Thymus (tissue), 11 donors: Measurements from ENCODE around the gene ZFP1. TPM values are rescaled to one million over a fixed set of nuclear protein-coding genes. Genes with fewer than 3 reads are reported as not detected.
"Not testable (repeated sequence)": the region's sequence is repeated elsewhere in the genome, so short reads cannot be mapped to it uniquely, and the experiment has no call there.

Source experiments
- DNase-seq, 9 donors: peaks; one replicate each; pipeline ENCODE4 v3.0.0-alpha.2; 2013; ENCODE audit warnings: low spot score in 9 of 9, low read depth in 6 of 9, missing footprints in 1 of 9
- H3K27ac ChIP-seq, 2 donors: one replicate each; pipeline ENCODE4 v1.5.1; 2013; ENCODE audit warnings: control low read depth in 1 of 2, low read depth in 1 of 2, low read length in 1 of 2, mild to moderate bottlenecking in 1 of 2, moderate library complexity in 1 of 2
- H3K27me3 ChIP-seq, 2 donors: one replicate each; pipeline ENCODE4 v1.5.1; 2013; ENCODE audit warnings: low read length in 1 of 2; ENCODE audit not compliant: control insufficient read depth in 2 of 2, insufficient read depth in 1 of 2
- H3K36me3 ChIP-seq, 2 donors: one replicate each; pipeline ENCODE4 v1.5.1; 2013; ENCODE audit warnings: low read length in 1 of 2, mild to moderate bottlenecking in 1 of 2, moderate library complexity in 1 of 2; ENCODE audit not compliant: control insufficient read depth in 2 of 2, insufficient read depth in 2 of 2
- H3K4me1 ChIP-seq, 2 donors: one replicate each; pipeline ENCODE4 v1.5.1; 2013; ENCODE audit warnings: low read length in 2 of 2; ENCODE audit not compliant: control insufficient read depth in 2 of 2, insufficient read depth in 2 of 2
- H3K4me3 ChIP-seq, 2 donors: one replicate each; pipeline ENCODE4 v1.5.1; 2013; ENCODE audit warnings: low read length in 2 of 2, control low read depth in 1 of 2, mild to moderate bottlenecking in 1 of 2
- H3K9me3 ChIP-seq, 2 donors: one replicate each; pipeline ENCODE4 v1.5.1; 2013; ENCODE audit warnings: low read length in 1 of 2, mild to moderate bottlenecking in 1 of 2; ENCODE audit not compliant: control insufficient read depth in 2 of 2, insufficient read depth in 1 of 2
- WGBS: extraction: QIAGEN DNeasy Blood & Tissue Kit; methylation state at CpG from one replicate; pipeline ENCODE4 v1.1.7; 2013; 5-methylcytosine and 5-hydroxymethylcytosine counted together
- polyA plus RNA-seq: library from polyadenylated mRNA; stranded (reverse); fragments of 200-250 nt; gene quantifications from one replicate; pipeline ENCODE4 v1.2.3, GENCODE V29; 2013
- total RNA-seq: library from RNA; stranded (reverse); fragments of 120-200 nt; gene quantifications from one replicate; pipeline ENCODE4 v1.2.4, GENCODE V29; 2013
- donor health status: healthy.

The ZFP1 gene
- total and polyA plus RNA-seq, 2 donors: 10.8 to 26.5 TPM

DNA sequence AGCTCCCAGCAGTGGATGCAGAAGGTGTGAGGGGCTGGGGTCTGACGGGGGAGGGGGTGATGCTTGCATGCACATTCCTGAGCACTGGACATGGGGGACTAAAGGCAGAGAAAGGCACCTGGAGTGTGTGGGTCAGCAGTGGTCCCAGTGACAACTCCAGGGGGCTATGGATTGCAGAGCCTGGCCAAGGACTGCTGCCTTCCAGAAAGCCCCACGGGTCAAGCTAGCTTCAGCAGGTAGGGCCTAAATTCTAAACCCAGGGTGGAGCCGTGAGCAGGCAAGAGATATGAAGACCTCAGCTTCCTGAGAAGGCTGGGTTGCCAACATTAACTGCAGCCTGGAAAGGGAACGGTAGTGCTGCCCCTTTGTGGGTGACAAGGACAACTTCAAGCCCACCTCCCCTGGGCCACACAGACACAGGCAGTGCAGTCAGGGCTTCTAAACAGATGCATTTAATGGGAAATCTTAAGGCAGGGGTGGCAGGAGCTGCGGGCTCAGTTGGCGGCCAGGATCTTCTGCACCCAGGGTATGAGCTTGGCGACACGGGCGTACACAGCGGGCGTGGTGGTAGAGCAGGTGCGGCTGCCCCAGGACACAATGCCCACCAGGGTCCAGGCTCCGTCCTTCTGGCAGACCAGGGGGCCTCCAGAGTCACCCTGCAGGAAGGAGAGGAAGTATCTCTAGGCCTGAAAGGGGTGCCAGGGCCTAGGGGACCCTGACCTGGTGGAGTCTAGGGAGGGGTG lies 55.5 kb downstream of the ZFP1 start:
- Histone ChIP-seq H3K9me3 (no peaks in the 10 kb centered on the region), H3K27me3 (no peaks in the 10 kb centered on the region), H3K4me3 (no peak overlapping the region), H3K27ac (no peak overlapping the region), H3K4me1 (peaks cover 9 to 10% of the 10 kb centered on the region in 2 donors), H3K36me3 (no peaks in the 10 kb centered on the region)
- WGBS: 90% methylated on average over 13 of the region's 13 CpGs
- DNase-seq: no peak

GRCh38 chr16:75204410-75204758 lies 56.1 kb downstream of the ZFP1 start:
- Histone ChIP-seq H3K27me3 (no peaks in the 10 kb centered on the region), H3K27ac (no peak overlapping the region), H3K9me3 (no peaks in the 10 kb centered on the region), H3K4me1 (peaks cover 9 to 10% of the 10 kb centered on the region in 2 donors), H3K36me3 (no peaks in the 10 kb centered on the region), H3K4me3 (no peak overlapping the region)
- DNase-seq: no peak
- WGBS: 93% methylated on average over 6 of the region's 6 CpGs

GRCh38 chr16:75204905-75205304 lies 56.6 kb downstream of the ZFP1 start:
- not testable (repeated sequence) for DNase-seq, H3K36me3 ChIP-seq, H3K27me3 ChIP-seq, H3K27ac ChIP-seq, H3K4me3 ChIP-seq, H3K9me3 ChIP-seq
- H3K4me1 ChIP-seq: peaks cover 9 to 10% of the 10 kb centered on the region in 2 donors
- no CpG with 5 or more reads among the region's 20 CpGs for WGBS

GRCh38 chr16:75205438-75205837 lies 57.1 kb downstream of the ZFP1 start:
- WGBS: 90% methylated on average over 11 of the region's 19 CpGs
- not testable (repeated sequence) for H3K9me3 ChIP-seq, H3K27ac ChIP-seq, H3K36me3 ChIP-seq, H3K27me3 ChIP-seq, H3K4me3 ChIP-seq, DNase-seq
- H3K4me1 ChIP-seq: peaks cover 9 to 10% of the 10 kb centered on the region in 2 donors

DNA sequence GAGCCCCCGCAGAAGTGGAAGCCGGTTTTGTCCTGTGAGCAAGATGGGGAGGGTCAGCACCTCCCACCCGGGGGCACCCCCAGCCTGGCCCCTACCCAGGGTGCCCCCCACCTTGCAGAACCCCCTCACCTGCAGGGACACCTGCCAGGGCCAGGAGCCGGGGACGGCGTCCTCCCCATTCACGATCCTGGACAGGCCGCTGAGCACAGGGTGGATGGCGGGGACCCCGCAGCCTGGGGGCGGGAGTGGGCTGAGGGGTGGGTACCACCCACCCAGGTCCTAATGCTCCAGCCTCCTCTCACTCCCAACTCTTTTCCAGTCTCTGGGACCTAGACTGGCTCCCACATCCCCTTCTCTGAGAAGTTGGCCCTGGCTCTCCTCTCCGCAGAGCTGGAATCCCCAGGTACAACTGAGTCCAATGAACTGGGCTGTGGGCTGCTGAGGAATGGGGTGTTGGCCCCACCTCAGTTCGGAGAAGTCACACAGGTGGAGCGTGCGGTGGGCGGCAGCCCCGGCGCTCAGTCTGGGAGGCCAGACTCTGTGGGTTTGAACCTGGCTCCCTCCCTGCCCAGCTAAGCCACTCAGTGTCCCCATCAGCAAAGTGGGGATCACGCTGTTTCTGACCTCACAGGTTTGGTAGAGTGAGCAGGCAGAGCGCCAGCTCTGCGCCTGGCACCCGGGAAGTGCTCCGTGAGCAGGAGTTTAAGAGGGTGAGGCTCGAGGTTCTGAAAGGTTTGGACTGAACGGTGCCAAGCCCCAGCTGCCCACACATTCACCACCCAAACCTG lies 57.8 kb downstream of the ZFP1 start:
- H3K36me3 ChIP-seq, H3K27me3 ChIP-seq, H3K4me3 ChIP-seq, DNase-seq, H3K27ac ChIP-seq, H3K9me3 ChIP-seq, H3K4me1 ChIP-seq: not testable (repeated sequence)
- WGBS: 95% methylated on average over 21 of the region's 25 CpGs

- Histone ChIP-seq H3K27me3 (no peaks in the 10 kb centered on the region), H3K36me3 (no peaks in the 10 kb centered on the region), H3K9me3 (no peaks in the 10 kb centered on the region), H3K4me3 (no peak within 1 kb of the TSS), H3K4me1 (peaks cover 0 to 4% of the 10 kb centered on the region in 2 donors), H3K27ac (no peak within 1 kb of the TSS)
- WGBS: 94% methylated on average over 24 of the region's 24 CpGs
- DNase-seq: no peak
Observed at GRCh38 chr16:75206749-75207451, 58.6 kb downstream of the ZFP1 start, which contains the start of gene CTRB2. CTRB2 (minus strand) TSS chr16:75207161; CDS start chr16:75207141, 20 bp downstream.

DNA sequence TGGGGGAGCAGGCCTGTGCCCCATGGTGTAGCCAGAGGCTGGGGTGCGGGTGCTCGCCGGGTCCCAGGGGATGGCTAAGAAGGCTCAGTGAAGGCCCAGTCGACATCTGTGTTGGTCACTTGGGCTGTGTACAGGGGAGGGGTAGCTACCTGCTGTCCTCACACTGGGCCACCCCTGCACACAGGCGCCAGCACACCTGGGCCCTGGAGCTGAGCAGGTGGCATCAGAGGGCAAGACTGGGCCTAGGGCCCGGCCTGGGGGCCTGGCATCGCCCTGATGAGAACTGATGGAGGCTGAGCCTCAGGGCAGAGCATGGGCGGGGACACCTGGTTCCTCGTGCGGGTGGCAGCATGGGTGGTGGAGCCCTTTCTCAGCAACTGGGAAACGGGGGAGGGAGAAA lies 59.5 kb downstream of the ZFP1 start:
- Histone ChIP-seq H3K4me3 (no peak overlapping the region), H3K27me3 (no peaks in the 10 kb centered on the region), H3K27ac (no peak overlapping the region), H3K4me1 (no peaks in the 10 kb centered on the region), H3K36me3 (no peaks in the 10 kb centered on the region), H3K9me3 (no peaks in the 10 kb centered on the region)
- no peak for DNase-seq
- 89% methylated on average over 11 of the region's 11 CpGs for WGBS

DNA sequence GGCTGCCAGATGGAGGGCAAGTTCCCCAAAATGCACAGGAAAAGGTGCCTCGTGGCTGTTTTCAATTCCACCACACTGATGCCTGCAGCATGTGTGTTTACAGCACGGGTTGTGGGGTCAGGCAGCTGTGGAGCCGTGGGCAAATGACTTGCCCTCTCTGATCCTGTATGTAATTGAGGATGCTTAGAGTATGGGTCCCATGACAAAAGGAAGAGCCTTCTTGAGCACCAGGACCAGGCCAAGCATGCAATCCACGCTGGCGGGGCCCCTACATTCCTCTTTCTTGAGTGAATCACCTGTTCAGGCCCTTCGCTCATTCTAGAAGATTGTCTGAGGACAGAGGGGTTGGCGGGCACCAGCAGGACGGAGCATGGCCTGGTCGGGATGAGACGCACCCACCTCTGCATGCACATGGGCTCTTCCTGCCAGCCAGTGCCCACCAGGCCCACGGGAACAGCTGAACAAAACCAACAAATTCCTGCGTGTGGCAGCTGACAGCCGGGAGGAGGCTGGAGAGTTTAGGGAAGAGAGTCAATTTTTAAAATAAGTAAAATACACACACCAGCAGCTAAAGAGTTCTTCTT lies 60.0 kb downstream of the ZFP1 start:
- H3K36me3 ChIP-seq: no peaks in the 10 kb centered on the region
- DNase-seq: no peak
- H3K4me3 ChIP-seq: no peak overlapping the region
- 78% methylated on average over 13 of the region's 13 CpGs for WGBS
- no peaks in the 10 kb centered on the region for H3K4me1 ChIP-seq
- H3K9me3 ChIP-seq: no peaks in the 10 kb centered on the region
- no peak overlapping the region for H3K27ac ChIP-seq
- peaks cover 0 to 2% of the 10 kb centered on the region in 2 donors for H3K27me3 ChIP-seq
